ENCODE measurements around the gene ATP2B2. TPM values are rescaled to one million over a fixed set of nuclear protein-coding genes. Genes with fewer than 3 reads are reported as not detected.

The ATP2B2 gene
- total RNA-seq, 1 experiment from 2014 or later: not detected

GRCh38 chr3:10395196-10395595 is 110.2 kb downstream of the ATP2B2 start:
- no peak for DNase-seq
- intact Hi-C loops (cut with micrococcal nuclease; ENCODE audit: unreplicated experiment): no loop called here
- Mint-ChIP-seq H3K4me1 (ENCODE audit: low read depth, unreplicated experiment) (no peaks in the 10 kb centered on the region), H3K9me3 (ENCODE audit: low read depth, unreplicated experiment) (no peaks in the 10 kb centered on the region), H3K36me3 (ENCODE audit: insufficient read depth, unreplicated experiment) (no peaks in the 10 kb centered on the region), H3K27me3 (ENCODE audit: unreplicated experiment) (peaks cover 97% of the 10 kb centered on the region), H3K4me3 (ENCODE audit: low read depth, unreplicated experiment) (no peak overlapping the region), H3K27ac (ENCODE audit: unreplicated experiment) (no peak overlapping the region)
- no TSS peak for BruUV-seq (replicated peaks)
- no peak for TF ChIP-seq CTCF (IDR thresholded peaks at IDR 0.05; ENCODE audit: unreplicated experiment)
- CTCF ChIA-PET: interaction anchor here (1.0 kb wide), 1 partner anchor 13 kb away, joined by 3 read pairs; no protein-coding TSS in a partner anchor

GRCh38 chr3:10394491-10395025 is 110.8 kb downstream of the ATP2B2 start:
- Mint-ChIP-seq H3K4me1 (ENCODE audit: low read depth, unreplicated experiment) (no peaks in the 10 kb centered on the region), H3K36me3 (ENCODE audit: insufficient read depth, unreplicated experiment) (no peaks in the 10 kb centered on the region), H3K4me3 (ENCODE audit: low read depth, unreplicated experiment) (no peak overlapping the region), H3K27ac (ENCODE audit: unreplicated experiment) (no peak overlapping the region), H3K9me3 (ENCODE audit: low read depth, unreplicated experiment) (no peaks in the 10 kb centered on the region), H3K27me3 (ENCODE audit: unreplicated experiment) (peaks cover 97% of the 10 kb centered on the region)
- TF ChIP-seq CTCF (IDR thresholded peaks at IDR 0.05; ENCODE audit: unreplicated experiment): no peak
- intact Hi-C loops (cut with micrococcal nuclease; ENCODE audit: unreplicated experiment): no loop called here
- BruUV-seq (replicated peaks): no TSS peak
- CTCF ChIA-PET: no interaction called here
- DNase-seq: no peak

GRCh38 chr3:10393514-10393913 is 111.9 kb downstream of the ATP2B2 start:
- H3K27ac Mint-ChIP-seq (ENCODE audit: unreplicated experiment): no peak overlapping the region
- DNase-seq: no peak
- BruUV-seq (replicated peaks): no TSS peak
- intact Hi-C loops (cut with micrococcal nuclease; ENCODE audit: unreplicated experiment): no loop called here
- CTCF ChIA-PET: interaction anchor here (0.5 kb wide), 1 partner anchor 499 kb away, joined by 4 read pairs; no protein-coding TSS in a partner anchor
- H3K27me3 Mint-ChIP-seq (ENCODE audit: unreplicated experiment): peaks cover 97% of the 10 kb centered on the region
- TF ChIP-seq CTCF (IDR thresholded peaks at IDR 0.05; ENCODE audit: unreplicated experiment): no peak
- no peak overlapping the region for H3K4me3 Mint-ChIP-seq (ENCODE audit: low read depth, unreplicated experiment)
- no peaks in the 10 kb centered on the region for H3K9me3 Mint-ChIP-seq (ENCODE audit: low read depth, unreplicated experiment)
- H3K36me3 Mint-ChIP-seq (ENCODE audit: insufficient read depth, unreplicated experiment): no peaks in the 10 kb centered on the region
- H3K4me1 Mint-ChIP-seq (ENCODE audit: low read depth, unreplicated experiment): no peaks in the 10 kb centered on the region

- Mint-ChIP-seq H3K27ac (ENCODE audit: unreplicated experiment) (no peak overlapping the region), H3K27me3 (ENCODE audit: unreplicated experiment) (peaks cover 97% of the 10 kb centered on the region), H3K36me3 (ENCODE audit: insufficient read depth, unreplicated experiment) (no peaks in the 10 kb centered on the region), H3K9me3 (ENCODE audit: low read depth, unreplicated experiment) (no peaks in the 10 kb centered on the region), H3K4me1 (ENCODE audit: low read depth, unreplicated experiment) (no peaks in the 10 kb centered on the region), H3K4me3 (ENCODE audit: low read depth, unreplicated experiment) (no peak overlapping the region)
- intact Hi-C loops (cut with micrococcal nuclease; ENCODE audit: unreplicated experiment): no loop called here
- no TSS peak for BruUV-seq (replicated peaks)
- CTCF ChIA-PET: interaction anchor here (0.5 kb wide), 1 partner anchor 499 kb away, joined by 4 read pairs; no protein-coding TSS in a partner anchor
- DNase-seq: no peak
- no peak for TF ChIP-seq CTCF (IDR thresholded peaks at IDR 0.05; ENCODE audit: unreplicated experiment)
Observed at GRCh38 chr3:10392906-10393461, 112.4 kb downstream of the ATP2B2 start.
